ENCODE data around the gene PPFIBP1. TPM values are rescaled to one million over a fixed set of nuclear protein-coding genes. Genes with fewer than 3 reads are reported as not detected.

The PPFIBP1 gene
- total and polyA plus RNA-seq, 9 of the 15 experiments (the other 6 are each of a cell fraction or from before 2014, with no cell fraction given): 0.46 to 3.5 (median 1.8) TPM

DNA sequence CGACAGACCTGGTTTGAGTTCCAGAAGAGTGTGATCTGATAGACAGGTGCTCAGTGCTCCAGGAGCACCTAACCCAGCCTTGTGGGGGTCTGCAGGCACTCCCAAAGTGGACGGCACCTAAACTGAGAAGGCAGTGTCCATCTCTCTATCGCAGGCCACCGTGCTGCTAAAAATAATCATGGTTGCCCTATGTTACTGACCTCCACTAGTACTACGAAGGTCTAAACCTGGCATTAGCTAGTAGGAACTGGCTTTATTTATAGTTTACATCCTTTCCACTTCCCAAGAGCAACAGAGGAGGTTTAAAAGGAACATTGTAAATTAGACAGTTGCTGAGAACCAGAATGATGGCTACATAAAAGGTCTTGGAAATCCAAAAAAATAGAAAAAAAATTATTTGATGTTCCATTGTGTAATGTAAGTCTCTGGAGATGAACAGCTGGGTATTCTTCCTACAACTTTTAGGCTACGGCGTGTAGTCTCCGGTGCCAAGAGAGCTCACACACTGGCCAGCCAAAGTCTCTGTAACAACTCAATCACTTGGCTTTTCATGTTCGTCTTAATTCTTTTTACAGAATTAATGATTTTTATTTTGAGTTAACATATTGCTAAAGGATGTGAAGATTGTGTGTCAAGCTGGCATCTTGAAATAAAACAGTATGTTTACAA, 27.3 kb downstream of the PPFIBP1 start:
- WGBS (ENCODE audit: insufficient coverage, low coverage, missing lambda C conversion rate): 5% methylated on average over 9 of the region's 9 CpGs
- TF ChIP-seq TBP (optimal IDR thresholded peaks at IDR 0.05; ENCODE audit: low read depth, low read length) (no peak), ARID3A (IDR thresholded peaks at IDR 0.05; ENCODE audit: borderline replicate concordance, low read depth, low read length) (no peak), MCM5 (IDR thresholded peaks at IDR 0.05; ENCODE audit: low read depth) (no peak), CBX5 (IDR thresholded peaks at IDR 0.05; ENCODE audit: borderline replicate concordance, low read depth) (no peak), SRSF1 (IDR thresholded peaks at IDR 0.05; ENCODE audit: low read depth, low read length) (no peak), TEAD4 (IDR thresholded peaks at IDR 0.05; ENCODE audit: low read length) (no peak), TEAD4 (CRISPR knock-in tag; IDR thresholded peaks at IDR 0.05; ENCODE audit: borderline replicate concordance) (no peak), ZNF644 (tag; IDR thresholded peaks at IDR 0.05; ENCODE audit: low read depth) (no peak), RERE (CRISPR knock-in tag; IDR thresholded peaks at IDR 0.05; ENCODE audit: borderline replicate concordance) (no peak), KLF13 (tag; IDR thresholded peaks at IDR 0.05; ENCODE audit: borderline replicate concordance, low read depth) (no peak), PML (IDR thresholded peaks at IDR 0.05; ENCODE audit: low read length) (no peak), RAD21 (CRISPR knock-in tag; conservative IDR thresholded peaks at IDR 0.05 in 1 of 2, IDR thresholded peaks at IDR 0.05 in 1 of 2) (no peak), RBM14 (IDR thresholded peaks at IDR 0.05; ENCODE audit: borderline replicate concordance, insufficient read depth, low read depth, low read length) (no peak)
- TF ChIP-seq, protein P1, sequence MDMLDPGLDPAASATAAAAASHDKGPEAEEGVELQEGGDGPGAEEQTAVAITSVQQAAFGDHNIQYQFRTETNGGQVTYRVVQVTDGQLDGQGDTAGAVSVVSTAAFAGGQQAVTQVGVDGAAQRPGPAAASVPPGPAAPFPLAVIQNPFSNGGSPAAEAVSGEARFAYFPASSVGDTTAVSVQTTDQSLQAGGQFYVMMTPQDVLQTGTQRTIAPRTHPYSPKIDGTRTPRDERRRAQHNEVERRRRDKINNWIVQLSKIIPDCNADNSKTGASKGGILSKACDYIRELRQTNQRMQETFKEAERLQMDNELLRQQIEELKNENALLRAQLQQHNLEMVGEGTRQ (CRISPR knock-in tag; IDR thresholded peaks at IDR 0.05): no peak

More for the DNA sequence above, 27.3 kb downstream of the PPFIBP1 start:
- no peaks in the 10 kb centered on the region for H4K20me1 ChIP-seq (replicated peaks; ENCODE audit: control insufficient read depth, insufficient read depth, low read length)
- no peak for DNase-seq (ENCODE audit: extremely low read depth in 1 of 4, low spot score in 3 of 4)
- H3K4me2 ChIP-seq (ENCODE audit: insufficient read depth, low read length): no peak overlapping the region
- H3K27ac ChIP-seq (ENCODE audit: extremely low read depth, low read depth, low read length): no peak overlapping the region
- no peak overlapping the region for H2AFZ ChIP-seq (ENCODE audit: low read depth, low read length)
- H3K9ac ChIP-seq (ENCODE audit: insufficient read depth in 1 of 2, low read depth in 2 of 2, low read length in 2 of 2): no peak overlapping the region
- intact Hi-C loops (cut with micrococcal nuclease): no loop called here
- CTCF ChIA-PET (ENCODE audit: low intra/inter-chr PET ratio): no interaction called here
- H3K4me1 ChIP-seq (replicated peaks in 1 of 2; ENCODE audit: control insufficient read depth in 2 of 2, insufficient read depth in 2 of 2, low read length in 2 of 2): peaks cover 0 to 13% of the 10 kb centered on the region in 2 experiments; a peak in 4 of 5 replicates
- H3K9me1 ChIP-seq (ENCODE audit: control insufficient read depth, insufficient read depth, low read length): no peaks in the 10 kb centered on the region
- no peaks in the 10 kb centered on the region for H3K79me2 ChIP-seq (ENCODE audit: control insufficient read depth, insufficient read depth, low read length)
- H3K27me3 ChIP-seq (ENCODE audit: control insufficient read depth in 2 of 2, insufficient read depth in 2 of 2, low read length in 2 of 2): peaks cover 16 to 34% of the 10 kb centered on the region in 2 experiments
- POLR2A ChIA-PET: no interaction called here
- H3K36me3 ChIP-seq (ENCODE audit: control insufficient read depth, insufficient read depth, low read length): no peaks in the 10 kb centered on the region
- in situ Hi-C loops (cut with MboI): no loop called here
- H3K9me3 ChIP-seq (replicated peaks; ENCODE audit: control insufficient read depth, insufficient read depth, low read depth, low read length): no peaks in the 10 kb centered on the region
- no peak for ATAC-seq
- BruUV-seq (replicated peaks): no TSS peak
- FAIRE-seq: no peak
- H3K4me3 ChIP-seq: no peak overlapping the region

Data from K562 (cell line).